Left ventricle myocardium inferior (tissue), 1 donor: Measurements from ENCODE around the gene AGTPBP1. TPM values are rescaled to one million over a fixed set of nuclear protein-coding genes. Genes with fewer than 3 reads are reported as not detected.

Source experiments
- DNase-seq: peaks from one replicate; pipeline ENCODE4 v3.0.0-alpha.2; 2020
- H3K27ac ChIP-seq: fragments of 200-600 bp; replicated peaks from 2 replicates; pipeline ENCODE4 v1.8.0; 2021
- H3K27me3 ChIP-seq: fragments of 200-600 bp; 2 replicates; pipeline ENCODE4 v1.8.0; 2021; ENCODE audit warnings: low read depth
- H3K36me3 ChIP-seq: fragments of 200-600 bp; 2 replicates; pipeline ENCODE4 v1.8.0; 2021
- H3K4me1 ChIP-seq: fragments of 200-600 bp; 2 replicates; pipeline ENCODE4 v1.8.0; 2021
- H3K4me3 ChIP-seq: fragments of 200-600 bp; 2 replicates; pipeline ENCODE4 v1.8.0; 2021; ENCODE audit warnings: mild to moderate bottlenecking, moderate library complexity
- H3K9me3 ChIP-seq: fragments of 200-600 bp; replicated peaks from 2 replicates; pipeline ENCODE4 v1.8.0; 2021
- intact Hi-C: fragments of 100-400 bp; cut with micrococcal nuclease; formaldehyde crosslinking; loops from one replicate; pipeline ENCODE4 v1.11.0; 2022
- total RNA-seq: library from RNA; stranded (reverse); fragmentation: NEBNext Ultra II Directional; extraction: Animal tissue kit (Norgen Biotek cat#: 25700); gene quantifications from one replicate; pipeline ENCODE4 v1.2.1, GENCODE V29; 2021
- TF ChIP-seq, protein P1 (sequence below): fragments of 200-600 bp; IDR thresholded peaks from 2 replicates; pipeline ENCODE4 v1.8.0; 2021; ENCODE audit warnings: antibody characterized with exemption, mild to moderate bottlenecking, borderline replicate concordance
- donor health status: DM: no; HTN: yes; CAD: no; lungs with severe emphysema.

AGTPBP1 gene
- total RNA-seq, 1 donor from 2014 or later: 52.5 TPM

DNA sequence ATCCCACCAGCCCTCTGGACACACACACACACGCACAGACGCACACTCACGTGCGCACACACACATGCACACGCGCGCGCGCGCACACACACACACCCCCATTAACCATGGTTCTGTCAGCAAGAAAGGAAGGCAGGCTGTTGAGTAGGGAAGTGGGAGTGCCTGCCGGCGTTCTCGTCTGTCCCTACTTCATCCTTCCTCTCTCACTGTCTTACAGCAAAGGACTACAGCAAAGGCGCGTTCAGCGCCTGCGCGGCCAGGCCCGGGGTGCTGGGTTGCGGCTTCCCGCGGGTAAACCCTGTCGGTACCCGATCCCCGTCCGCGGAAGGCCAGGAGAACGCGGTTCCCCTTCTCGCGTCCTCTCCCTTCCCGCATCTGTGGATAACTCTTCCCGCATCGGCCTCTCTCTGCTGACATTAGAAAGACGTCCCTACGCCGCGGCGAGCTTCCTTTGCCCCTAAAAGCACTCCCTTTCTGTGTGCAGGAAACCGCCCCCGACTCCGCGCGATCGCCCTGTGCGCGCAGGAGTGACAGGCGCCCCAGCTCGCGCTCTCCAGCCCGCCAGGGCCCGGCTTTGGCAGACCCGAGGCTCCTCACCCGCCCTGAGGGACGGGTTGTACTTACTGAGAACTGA is 219.2 kb downstream of the AGTPBP1 start:
- H3K27me3 ChIP-seq: peaks cover 41% of the 10 kb centered on the region
- H3K9me3 ChIP-seq: peaks cover 9% of the 10 kb centered on the region
- peak overlapping the region; percentile 60 for H3K4me3 ChIP-seq
- peak; percentile 56 for DNase-seq
- intact Hi-C loops: no loop called here
- TF ChIP-seq, protein P1, sequence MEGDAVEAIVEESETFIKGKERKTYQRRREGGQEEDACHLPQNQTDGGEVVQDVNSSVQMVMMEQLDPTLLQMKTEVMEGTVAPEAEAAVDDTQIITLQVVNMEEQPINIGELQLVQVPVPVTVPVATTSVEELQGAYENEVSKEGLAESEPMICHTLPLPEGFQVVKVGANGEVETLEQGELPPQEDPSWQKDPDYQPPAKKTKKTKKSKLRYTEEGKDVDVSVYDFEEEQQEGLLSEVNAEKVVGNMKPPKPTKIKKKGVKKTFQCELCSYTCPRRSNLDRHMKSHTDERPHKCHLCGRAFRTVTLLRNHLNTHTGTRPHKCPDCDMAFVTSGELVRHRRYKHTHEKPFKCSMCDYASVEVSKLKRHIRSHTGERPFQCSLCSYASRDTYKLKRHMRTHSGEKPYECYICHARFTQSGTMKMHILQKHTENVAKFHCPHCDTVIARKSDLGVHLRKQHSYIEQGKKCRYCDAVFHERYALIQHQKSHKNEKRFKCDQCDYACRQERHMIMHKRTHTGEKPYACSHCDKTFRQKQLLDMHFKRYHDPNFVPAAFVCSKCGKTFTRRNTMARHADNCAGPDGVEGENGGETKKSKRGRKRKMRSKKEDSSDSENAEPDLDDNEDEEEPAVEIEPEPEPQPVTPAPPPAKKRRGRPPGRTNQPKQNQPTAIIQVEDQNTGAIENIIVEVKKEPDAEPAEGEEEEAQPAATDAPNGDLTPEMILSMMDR: no peak
- peak overlapping the region; percentile 85 for H3K27ac ChIP-seq
- no peaks in the 10 kb centered on the region for H3K36me3 ChIP-seq
- H3K4me1 ChIP-seq: peaks cover 42% of the 10 kb centered on the region

DNA sequence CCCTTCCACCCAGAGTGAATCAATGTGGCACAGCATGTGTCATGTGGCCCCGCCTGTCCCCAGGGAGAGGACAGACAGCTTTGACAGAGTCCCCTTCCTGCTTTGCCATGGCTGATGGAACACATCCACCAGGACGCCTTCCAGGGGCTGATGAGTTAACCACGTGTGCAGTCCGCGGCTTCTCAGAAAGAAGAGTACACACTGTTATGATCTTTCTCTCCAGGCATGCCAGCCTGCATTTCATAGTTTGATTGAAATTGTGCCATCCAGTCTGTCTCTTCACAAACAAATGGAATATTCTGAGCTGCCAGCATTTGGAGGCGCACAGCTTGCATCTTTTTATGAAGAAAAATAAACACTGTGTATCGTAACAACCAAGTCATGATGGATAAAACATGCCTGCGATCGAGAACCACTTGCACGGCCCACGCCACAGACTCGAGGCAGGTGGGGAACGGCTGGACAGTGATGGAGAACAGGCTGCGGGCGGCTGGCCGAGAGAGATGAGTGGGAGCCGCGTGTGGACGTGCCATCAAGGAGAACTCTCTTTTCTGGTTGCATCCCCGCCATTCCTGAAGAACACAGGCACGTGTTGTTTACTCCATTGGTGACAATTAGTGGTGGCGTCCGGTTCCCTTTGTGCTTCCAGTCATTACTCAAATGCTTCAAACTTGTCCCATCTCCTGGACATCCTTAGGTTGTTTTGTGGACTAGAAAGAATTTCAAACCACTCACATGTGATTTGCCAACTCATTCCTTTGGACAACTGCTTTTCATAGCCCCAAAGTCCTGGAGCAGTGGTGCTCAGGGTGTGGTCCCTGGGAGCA is 220.2 kb downstream of the AGTPBP1 start:
- TF ChIP-seq, protein P1: no peak
- H3K9me3 ChIP-seq: peaks cover 7% of the 10 kb centered on the region
- DNase-seq: peak; percentile 58
- no peak overlapping the region for H3K4me3 ChIP-seq
- H3K4me1 ChIP-seq: peaks cover 32% of the 10 kb centered on the region
- H3K27me3 ChIP-seq: peaks cover 41% of the 10 kb centered on the region
- no peaks in the 10 kb centered on the region for H3K36me3 ChIP-seq
- intact Hi-C loops: no loop called here
- peak overlapping the region; percentile 85 for H3K27ac ChIP-seq

DNA sequence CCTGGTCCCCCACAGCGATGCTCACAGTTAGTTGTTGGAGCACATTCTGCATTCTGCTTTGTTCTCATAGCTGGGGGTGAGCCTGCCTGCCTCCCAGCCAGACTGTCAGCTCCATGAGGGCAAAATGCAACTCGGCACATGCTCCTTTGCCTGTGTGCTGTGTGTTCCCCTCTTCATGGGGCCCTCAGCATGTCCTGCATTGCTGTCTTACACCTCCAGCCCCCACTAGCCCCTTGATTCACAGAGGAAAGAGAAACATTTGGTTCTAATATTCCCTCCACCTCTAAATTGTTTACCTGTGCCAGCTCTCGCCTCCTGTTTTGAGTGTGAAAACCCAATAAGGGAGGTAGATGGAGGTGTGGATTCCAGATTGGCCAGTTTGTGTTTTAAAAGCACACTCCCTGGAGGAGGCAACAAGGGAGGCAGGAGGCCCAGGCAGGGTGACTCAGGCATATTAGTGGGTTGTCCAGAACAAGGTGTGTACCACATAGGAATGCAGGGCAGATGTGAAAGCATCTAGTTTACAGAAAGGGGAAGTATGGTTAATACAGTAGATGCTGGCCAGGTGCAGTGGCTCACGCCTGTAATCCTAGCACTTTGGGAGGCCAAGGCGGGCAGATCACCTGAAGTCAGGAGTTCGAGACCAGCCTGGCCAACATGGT is 224.6 kb downstream of the AGTPBP1 start:
- intact Hi-C loops: no loop called here

DNA sequence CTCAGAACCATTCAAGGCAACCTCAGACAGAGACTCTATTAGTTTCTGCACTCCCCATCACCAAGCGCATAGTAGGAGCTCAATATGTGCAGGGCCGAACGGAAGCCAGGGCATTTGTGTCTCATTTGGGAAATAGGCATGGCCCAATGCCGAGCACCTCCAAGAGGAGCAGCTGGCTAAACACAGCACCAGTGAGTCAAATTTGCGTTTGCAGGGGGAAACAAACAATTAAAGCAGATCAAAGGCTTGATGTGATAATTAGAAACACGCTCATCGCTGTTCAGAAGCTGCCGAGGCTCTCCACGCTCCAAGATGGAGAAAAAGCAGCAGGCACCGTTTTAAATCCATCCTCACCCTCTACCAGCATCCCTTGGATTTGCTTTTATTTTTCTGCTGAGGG is 225.3 kb downstream of the AGTPBP1 start:
- DNase-seq: no peak
- Histone ChIP-seq H3K9me3 (no peaks in the 10 kb centered on the region), H3K4me1 (peaks cover 8% of the 10 kb centered on the region), H3K27me3 (peaks cover 35% of the 10 kb centered on the region), H3K27ac (no peak overlapping the region), H3K4me3 (no peak overlapping the region), H3K36me3 (no peaks in the 10 kb centered on the region)
- intact Hi-C loops: no loop called here
- TF ChIP-seq, protein P1: no peak

More for the DNA sequence above, 224.6 kb downstream of the AGTPBP1 start:
- Histone ChIP-seq H3K27me3 (peaks cover 35% of the 10 kb centered on the region), H3K36me3 (no peaks in the 10 kb centered on the region), H3K4me3 (no peak overlapping the region), H3K27ac (no peak overlapping the region), H3K9me3 (no peaks in the 10 kb centered on the region), H3K4me1 (peaks cover 15% of the 10 kb centered on the region)
- TF ChIP-seq, protein P1: no peak
- DNase-seq: no peak

DNA sequence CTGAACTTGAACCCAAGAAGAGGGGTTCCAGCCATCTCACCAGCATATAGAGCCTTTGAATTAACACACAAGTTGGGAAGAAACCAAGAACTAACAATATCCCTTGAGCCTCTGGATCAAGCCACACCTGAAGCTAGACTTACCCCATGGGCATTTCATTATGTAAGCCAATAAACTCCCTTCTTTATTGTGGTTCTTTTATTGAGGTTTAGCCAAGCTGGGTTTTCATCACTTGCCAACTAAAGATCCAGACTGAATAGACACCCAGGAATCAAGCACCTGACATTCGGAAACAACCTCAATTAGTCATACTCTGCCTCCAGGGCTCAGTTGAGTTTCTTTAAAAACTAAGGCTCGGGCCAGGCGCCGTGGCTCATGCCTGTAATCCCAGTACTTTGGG is 226.7 kb downstream of the AGTPBP1 start:
- H3K27ac ChIP-seq: no peak overlapping the region
- H3K9me3 ChIP-seq: no peaks in the 10 kb centered on the region
- intact Hi-C loops: no loop called here
- H3K4me3 ChIP-seq: no peak overlapping the region
- no peaks in the 10 kb centered on the region for H3K4me1 ChIP-seq
- TF ChIP-seq, protein P1: no peak
- peaks cover 28% of the 10 kb centered on the region for H3K27me3 ChIP-seq
- H3K36me3 ChIP-seq: no peaks in the 10 kb centered on the region
- no peak for DNase-seq
